ENCODE data around the gene CHAC1. TPM values are rescaled to one million over a fixed set of nuclear protein-coding genes. Genes with fewer than 3 reads are reported as not detected.

CHAC1 gene
- total RNA-seq, 1 experiment from 2014 or later: 49.4 TPM

DNA sequence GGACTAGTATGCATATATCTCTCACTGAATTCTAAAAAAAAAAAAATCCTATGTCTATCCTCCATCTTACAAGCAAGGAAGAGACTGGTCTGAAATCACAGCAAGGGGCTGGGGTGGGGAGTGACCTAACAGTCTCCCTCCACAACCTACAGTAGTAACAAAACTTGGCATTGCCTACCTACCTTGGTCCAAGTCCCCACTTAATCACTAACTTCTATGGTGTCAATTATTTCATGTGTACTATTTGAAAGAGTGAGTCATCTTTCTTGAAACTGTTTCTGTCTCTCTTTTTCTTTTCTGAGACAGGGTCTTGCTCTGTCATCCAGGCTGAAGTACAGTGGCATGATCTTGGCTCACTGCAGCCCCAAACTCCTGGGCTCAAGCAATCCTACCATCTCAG lies 36.8 kb downstream of the CHAC1 start:
- POLR2A ChIA-PET: no interaction called here
- Mint-ChIP-seq H3K27me3 (ENCODE audit: insufficient read depth, unreplicated experiment) (no peaks in the 10 kb centered on the region), H3K27ac (ENCODE audit: low read depth, unreplicated experiment) (no peak overlapping the region), H3K4me3 (ENCODE audit: unreplicated experiment) (no peak overlapping the region), H3K36me3 (ENCODE audit: insufficient read depth, unreplicated experiment) (peaks cover 61% of the 10 kb centered on the region), H3K4me1 (ENCODE audit: insufficient read depth, unreplicated experiment) (peaks cover 5% of the 10 kb centered on the region), H3K9me3 (ENCODE audit: unreplicated experiment) (no peaks in the 10 kb centered on the region)
- TF ChIP-seq, protein P1, sequence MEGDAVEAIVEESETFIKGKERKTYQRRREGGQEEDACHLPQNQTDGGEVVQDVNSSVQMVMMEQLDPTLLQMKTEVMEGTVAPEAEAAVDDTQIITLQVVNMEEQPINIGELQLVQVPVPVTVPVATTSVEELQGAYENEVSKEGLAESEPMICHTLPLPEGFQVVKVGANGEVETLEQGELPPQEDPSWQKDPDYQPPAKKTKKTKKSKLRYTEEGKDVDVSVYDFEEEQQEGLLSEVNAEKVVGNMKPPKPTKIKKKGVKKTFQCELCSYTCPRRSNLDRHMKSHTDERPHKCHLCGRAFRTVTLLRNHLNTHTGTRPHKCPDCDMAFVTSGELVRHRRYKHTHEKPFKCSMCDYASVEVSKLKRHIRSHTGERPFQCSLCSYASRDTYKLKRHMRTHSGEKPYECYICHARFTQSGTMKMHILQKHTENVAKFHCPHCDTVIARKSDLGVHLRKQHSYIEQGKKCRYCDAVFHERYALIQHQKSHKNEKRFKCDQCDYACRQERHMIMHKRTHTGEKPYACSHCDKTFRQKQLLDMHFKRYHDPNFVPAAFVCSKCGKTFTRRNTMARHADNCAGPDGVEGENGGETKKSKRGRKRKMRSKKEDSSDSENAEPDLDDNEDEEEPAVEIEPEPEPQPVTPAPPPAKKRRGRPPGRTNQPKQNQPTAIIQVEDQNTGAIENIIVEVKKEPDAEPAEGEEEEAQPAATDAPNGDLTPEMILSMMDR (IDR thresholded peaks at IDR 0.05; ENCODE audit: unreplicated experiment): no peak
- DNase-seq (ENCODE audit: unreplicated experiment): no peak
- intact Hi-C loops (cut with micrococcal nuclease): no loop called here
- CTCF ChIA-PET: interaction anchor here (0.7 to 1.3 kb wide), 2 partner anchors 60 to 243 kb away, joined by 4 to 5 read pairs; partner anchors contain the start of gene DLL4
- no TSS peak for BruUV-seq (replicated peaks)

DNA sequence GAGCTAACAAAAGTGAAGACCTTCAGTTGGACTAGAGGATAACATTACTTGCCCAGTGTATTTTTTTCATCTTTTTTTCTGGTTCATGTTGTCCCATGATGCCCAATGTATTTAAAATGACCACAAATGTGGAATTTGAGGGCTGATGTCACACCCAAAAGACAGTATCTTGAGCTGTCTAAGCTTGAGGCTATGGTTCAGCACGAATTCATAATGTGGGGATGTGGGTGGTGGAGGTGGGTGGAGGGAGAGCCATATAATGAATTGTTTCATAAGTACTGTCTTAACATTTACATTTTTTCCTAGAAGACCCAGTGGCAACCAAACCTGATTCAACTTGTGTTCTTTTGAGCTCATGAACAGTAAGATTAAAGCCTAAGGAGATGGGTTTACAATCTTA lies 37.5 kb downstream of the CHAC1 start:
- POLR2A ChIA-PET: no interaction called here
- Mint-ChIP-seq H3K4me1 (ENCODE audit: insufficient read depth, unreplicated experiment) (peaks cover 5% of the 10 kb centered on the region), H3K27ac (ENCODE audit: low read depth, unreplicated experiment) (no peak overlapping the region), H3K9me3 (ENCODE audit: unreplicated experiment) (no peaks in the 10 kb centered on the region), H3K27me3 (ENCODE audit: insufficient read depth, unreplicated experiment) (no peaks in the 10 kb centered on the region), H3K4me3 (ENCODE audit: unreplicated experiment) (no peak overlapping the region), H3K36me3 (ENCODE audit: insufficient read depth, unreplicated experiment) (peaks cover 61% of the 10 kb centered on the region)
- TF ChIP-seq, protein P1 (IDR thresholded peaks at IDR 0.05; ENCODE audit: unreplicated experiment): no peak
- CTCF ChIA-PET: interaction anchor here (0.8 to 1.3 kb wide), 2 partner anchors 61 to 202 kb away, joined by 3 to 5 read pairs; partner anchors contain the start of gene DLL4
- intact Hi-C loops (cut with micrococcal nuclease): no loop called here
- no peak for DNase-seq (ENCODE audit: unreplicated experiment)
- no TSS peak for BruUV-seq (replicated peaks)

DNA sequence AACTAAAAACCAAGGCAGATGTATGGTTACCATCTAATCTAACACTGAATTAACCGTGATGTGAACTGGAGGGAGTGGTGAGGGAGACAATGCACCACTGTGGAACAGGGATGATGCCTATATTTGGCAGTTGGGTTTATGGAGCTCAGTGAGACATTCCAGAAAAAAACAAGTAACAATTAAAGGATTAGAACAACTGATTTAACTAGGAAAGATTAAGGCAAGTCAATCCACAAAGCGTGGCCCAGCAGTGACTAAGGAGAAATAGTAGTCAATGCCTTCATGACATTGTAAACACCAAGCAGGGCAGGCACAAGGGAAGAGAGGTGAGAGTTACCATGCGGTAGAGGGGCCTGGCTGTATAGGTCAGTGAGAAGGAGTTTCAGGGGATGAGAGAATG lies 38.1 kb downstream of the CHAC1 start:
- BruUV-seq (replicated peaks): no TSS peak
- peaks cover 60% of the 10 kb centered on the region for H3K36me3 Mint-ChIP-seq (ENCODE audit: insufficient read depth, unreplicated experiment)
- DNase-seq (ENCODE audit: unreplicated experiment): no peak
- POLR2A ChIA-PET: no interaction called here
- peaks cover 5% of the 10 kb centered on the region for H3K4me1 Mint-ChIP-seq (ENCODE audit: insufficient read depth, unreplicated experiment)
- CTCF ChIA-PET: interaction anchor here (0.8 to 1.6 kb wide), 3 partner anchors 8 to 201 kb away, joined by 3 to 6 read pairs (median 5); no protein-coding TSS in a partner anchor
- TF ChIP-seq, protein P1 (IDR thresholded peaks at IDR 0.05; ENCODE audit: unreplicated experiment): no peak
- H3K4me3 Mint-ChIP-seq (ENCODE audit: unreplicated experiment): no peak overlapping the region
- no peak overlapping the region for H3K27ac Mint-ChIP-seq (ENCODE audit: low read depth, unreplicated experiment)
- intact Hi-C loops (cut with micrococcal nuclease): no loop called here
- H3K27me3 Mint-ChIP-seq (ENCODE audit: insufficient read depth, unreplicated experiment): no peaks in the 10 kb centered on the region
- no peaks in the 10 kb centered on the region for H3K9me3 Mint-ChIP-seq (ENCODE audit: unreplicated experiment)

DNA sequence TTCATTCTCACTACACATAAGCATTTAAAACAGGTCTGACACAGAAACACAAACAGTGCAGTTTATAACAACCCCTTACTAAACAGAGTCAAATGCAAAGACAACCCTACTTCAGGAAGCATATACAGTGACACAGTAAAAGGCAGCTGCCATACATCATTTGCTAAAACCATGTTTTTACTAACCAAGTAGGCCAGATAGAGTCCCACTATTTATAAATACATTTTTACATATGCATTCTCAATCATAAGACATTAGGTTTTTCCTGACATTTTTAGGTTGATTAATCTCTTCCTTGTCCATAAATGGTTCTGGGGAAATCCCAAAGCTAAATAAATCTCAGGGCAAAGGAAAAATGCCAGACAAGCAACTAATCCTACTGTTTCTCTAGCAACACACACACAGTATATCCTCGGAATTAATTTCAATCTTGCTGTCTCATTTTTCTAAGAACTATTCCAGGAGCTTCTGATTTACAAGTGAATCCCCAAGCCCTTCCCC lies 39.0 kb downstream of the CHAC1 start:
- no TSS peak for BruUV-seq (replicated peaks)
- H3K4me1 Mint-ChIP-seq (ENCODE audit: insufficient read depth, unreplicated experiment): peaks cover 5% of the 10 kb centered on the region
- POLR2A ChIA-PET: interaction anchor here (0.8 to 1.1 kb wide), 2 partner anchors 9 to 14 kb away, joined by 3 to 4 read pairs; no protein-coding TSS in a partner anchor
- CTCF ChIA-PET: interaction anchor here (0.6 to 1.6 kb wide), 5 partner anchors 9 to 313 kb away, joined by 3 to 6 read pairs (median 4); no protein-coding TSS in a partner anchor
- no peaks in the 10 kb centered on the region for H3K27me3 Mint-ChIP-seq (ENCODE audit: insufficient read depth, unreplicated experiment)
- intact Hi-C loops (cut with micrococcal nuclease): no loop called here
- DNase-seq (ENCODE audit: unreplicated experiment): no peak
- H3K9me3 Mint-ChIP-seq (ENCODE audit: unreplicated experiment): no peaks in the 10 kb centered on the region
- peaks cover 60% of the 10 kb centered on the region for H3K36me3 Mint-ChIP-seq (ENCODE audit: insufficient read depth, unreplicated experiment)
- no peak overlapping the region for H3K4me3 Mint-ChIP-seq (ENCODE audit: unreplicated experiment)
- TF ChIP-seq, protein P1 (IDR thresholded peaks at IDR 0.05; ENCODE audit: unreplicated experiment): no peak
- H3K27ac Mint-ChIP-seq (ENCODE audit: low read depth, unreplicated experiment): no peak overlapping the region

Measured in MCF 10A (cell line).